Neural crest cell (in vitro differentiated cells): ENCODE measurements around the gene MTF1. TPM values are rescaled to one million over a fixed set of nuclear protein-coding genes. Genes with fewer than 3 reads are reported as not detected.

Experiments used
- DNase-seq: peaks from one replicate; pipeline ENCODE4 v3.0.0; 2021; ENCODE audit warnings: low read depth, mixed read lengths, low spot score
- H3K27ac Mint-ChIP-seq: one replicate; pipeline ENCODE4 v1.8.0; 2021; ENCODE audit warnings: mild to moderate bottlenecking, mixed read lengths; ENCODE audit not compliant: unreplicated experiment
- H3K27me3 Mint-ChIP-seq: 2 replicates; pipeline ENCODE4 v1.8.0; 2021; ENCODE audit warnings: low read depth, mild to moderate bottlenecking, mixed read lengths
- H3K36me3 Mint-ChIP-seq: 2 replicates; pipeline ENCODE4 v1.8.0; 2021; ENCODE audit warnings: low read depth, mild to moderate bottlenecking, mixed read lengths
- H3K4me1 Mint-ChIP-seq: 2 replicates; pipeline ENCODE4 v1.8.0; 2021; ENCODE audit warnings: mixed read lengths
- H3K4me3 Mint-ChIP-seq: one replicate; pipeline ENCODE4 v1.8.0; 2021; ENCODE audit warnings: mild to moderate bottlenecking, mixed read lengths
- H3K9me3 Mint-ChIP-seq: 2 replicates; pipeline ENCODE4 v1.8.0; 2021; ENCODE audit warnings: mixed read lengths
- total RNA-seq: library from RNA; stranded (reverse); gene quantifications from 2 replicates; pipeline ENCODE4 v1.2.1, GENCODE V29; 2021
- TF ChIP-seq, protein P1 (sequence below): fragments of 200-600 bp; sonication (generic); conservative IDR thresholded peaks from 2 replicates; pipeline ENCODE4 v1.5.0; 2021; ENCODE audit warnings: antibody characterized with exemption, mild to moderate bottlenecking

MTF1 gene
- total RNA-seq, 1 donor from 2014 or later: 19.9 TPM

DNA sequence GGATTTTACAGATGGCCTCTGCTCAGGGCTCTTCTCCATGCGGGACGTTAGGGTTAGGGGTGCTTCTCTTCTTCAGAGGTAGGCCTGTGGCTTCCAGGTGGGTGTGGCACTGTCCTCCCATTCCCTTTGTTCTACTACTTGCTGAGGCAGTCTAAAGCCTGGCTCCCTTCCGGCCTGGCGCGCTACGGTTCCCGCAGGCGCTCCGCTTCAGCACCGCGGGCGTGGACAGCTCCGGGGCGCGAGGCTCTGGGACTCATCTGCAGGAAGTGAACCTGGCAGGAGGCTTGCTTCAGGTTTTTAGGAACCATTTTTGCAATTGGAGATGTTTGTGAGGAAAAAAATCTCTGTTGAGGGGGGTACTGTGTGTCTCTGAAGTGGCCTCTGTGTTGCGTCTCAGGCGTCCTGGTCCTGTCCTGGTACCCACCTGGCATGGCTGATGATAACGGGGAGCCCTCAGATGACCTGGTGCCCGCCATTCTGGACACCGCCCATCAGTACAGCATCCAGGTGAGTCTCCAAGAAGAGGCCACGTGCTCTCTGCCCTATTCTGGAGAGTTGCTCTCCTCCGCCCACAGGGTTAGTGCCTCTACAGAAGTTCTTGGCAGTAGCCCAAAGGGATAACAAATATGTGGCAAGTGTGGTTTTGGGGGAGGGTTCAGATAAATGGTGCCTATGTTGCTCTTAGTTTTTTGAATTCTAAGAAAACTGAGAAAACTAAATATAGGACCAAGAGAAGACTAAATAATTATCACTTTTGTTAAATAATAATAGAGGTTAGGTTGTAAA is 63.9 kb downstream of the MTF1 start:
- H3K4me3 Mint-ChIP-seq: peak overlapping the region; percentile 91
- H3K36me3 Mint-ChIP-seq: no peaks in the 10 kb centered on the region
- peaks cover 41% of the 10 kb centered on the region for H3K27me3 Mint-ChIP-seq
- no peak overlapping the region for H3K27ac Mint-ChIP-seq
- H3K9me3 Mint-ChIP-seq: no peaks in the 10 kb centered on the region
- DNase-seq: peak; percentile 68
- H3K4me1 Mint-ChIP-seq: peaks cover 14% of the 10 kb centered on the region
- TF ChIP-seq, protein P1, sequence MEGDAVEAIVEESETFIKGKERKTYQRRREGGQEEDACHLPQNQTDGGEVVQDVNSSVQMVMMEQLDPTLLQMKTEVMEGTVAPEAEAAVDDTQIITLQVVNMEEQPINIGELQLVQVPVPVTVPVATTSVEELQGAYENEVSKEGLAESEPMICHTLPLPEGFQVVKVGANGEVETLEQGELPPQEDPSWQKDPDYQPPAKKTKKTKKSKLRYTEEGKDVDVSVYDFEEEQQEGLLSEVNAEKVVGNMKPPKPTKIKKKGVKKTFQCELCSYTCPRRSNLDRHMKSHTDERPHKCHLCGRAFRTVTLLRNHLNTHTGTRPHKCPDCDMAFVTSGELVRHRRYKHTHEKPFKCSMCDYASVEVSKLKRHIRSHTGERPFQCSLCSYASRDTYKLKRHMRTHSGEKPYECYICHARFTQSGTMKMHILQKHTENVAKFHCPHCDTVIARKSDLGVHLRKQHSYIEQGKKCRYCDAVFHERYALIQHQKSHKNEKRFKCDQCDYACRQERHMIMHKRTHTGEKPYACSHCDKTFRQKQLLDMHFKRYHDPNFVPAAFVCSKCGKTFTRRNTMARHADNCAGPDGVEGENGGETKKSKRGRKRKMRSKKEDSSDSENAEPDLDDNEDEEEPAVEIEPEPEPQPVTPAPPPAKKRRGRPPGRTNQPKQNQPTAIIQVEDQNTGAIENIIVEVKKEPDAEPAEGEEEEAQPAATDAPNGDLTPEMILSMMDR: no peak

DNA sequence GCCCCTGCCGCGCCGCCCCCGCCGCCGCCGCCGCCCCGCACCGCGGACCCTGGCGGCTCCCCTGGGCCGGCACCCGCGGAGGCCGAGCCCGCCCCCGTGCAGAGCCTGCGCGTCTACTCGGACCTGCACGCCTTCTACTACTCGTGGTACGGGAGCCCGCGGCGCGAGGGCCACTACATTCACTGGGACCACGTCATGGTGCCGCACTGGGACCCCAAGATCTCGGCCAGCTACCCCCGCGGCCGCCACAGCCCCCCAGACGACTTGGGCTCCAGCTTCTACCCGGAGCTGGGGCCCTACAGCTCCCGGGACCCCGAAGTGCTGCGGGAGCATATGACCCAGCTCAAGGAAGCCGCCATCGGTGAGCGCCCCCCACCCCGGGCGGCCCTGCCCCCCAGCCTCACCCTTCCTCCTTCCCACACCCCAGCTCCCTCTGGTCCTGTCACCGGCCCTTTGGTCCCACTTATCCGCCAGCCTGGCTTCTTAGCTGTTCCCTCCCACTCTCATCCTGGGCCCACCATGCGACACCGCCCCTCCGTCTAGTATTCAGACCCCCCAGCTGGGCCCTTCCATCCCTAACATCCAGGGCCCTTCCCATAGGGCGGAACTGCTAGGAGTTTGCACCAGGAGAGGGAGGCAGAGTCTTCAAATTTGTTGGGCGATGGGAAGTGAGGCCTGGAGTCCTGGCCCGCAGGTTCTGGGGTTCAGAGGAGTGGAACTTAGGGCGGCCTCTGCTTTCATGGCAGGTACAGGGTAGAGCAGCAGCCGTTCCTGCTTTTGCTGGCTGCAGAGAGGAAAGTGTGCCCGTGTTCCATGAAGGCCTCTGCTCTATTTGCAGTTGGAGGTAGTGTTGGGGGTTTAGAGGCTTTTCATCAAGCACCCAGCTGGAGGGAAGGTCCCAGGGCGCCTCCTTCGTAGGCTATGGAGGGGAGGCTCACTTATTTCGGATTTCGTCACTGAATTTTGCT is 64.7 kb downstream of the MTF1 start:
- H3K36me3 Mint-ChIP-seq: no peaks in the 10 kb centered on the region
- H3K27ac Mint-ChIP-seq: no peak overlapping the region
- H3K27me3 Mint-ChIP-seq: peaks cover 50% of the 10 kb centered on the region

DNA sequence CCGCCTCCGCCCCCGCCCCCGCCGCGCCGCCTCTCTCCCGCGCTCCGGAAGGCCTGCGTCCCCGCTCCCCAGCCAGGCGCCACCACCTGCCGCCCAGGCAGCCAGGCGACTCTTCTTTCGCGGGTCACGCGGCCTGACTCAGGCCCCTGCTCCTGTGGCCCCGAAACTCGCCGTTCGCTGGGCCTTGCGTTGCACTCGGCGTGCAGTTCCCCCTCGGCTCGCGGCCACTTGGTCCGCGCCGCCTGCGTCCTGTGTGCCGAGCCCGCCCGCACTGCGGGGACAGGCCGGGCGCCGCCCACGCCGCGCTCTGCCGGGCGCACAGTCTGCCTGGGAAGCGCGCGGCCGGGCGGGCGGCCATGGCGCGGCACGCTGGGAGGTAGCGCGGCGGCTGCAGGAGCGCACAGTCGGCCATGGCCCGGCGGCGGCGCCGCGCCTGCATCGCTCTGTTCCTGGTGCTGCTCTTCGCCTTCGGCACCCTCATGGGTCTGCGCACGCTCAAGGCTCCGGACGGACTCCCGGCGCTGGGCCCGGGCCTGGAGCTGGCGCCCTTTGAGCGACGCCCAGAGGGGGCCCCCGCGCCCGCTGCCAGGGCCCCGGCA is 65.5 kb downstream of the MTF1 start, which contains the start of gene MANEAL:
TSS of gene MANEAL (plus strand) at position 75 of the 599 bp plus-strand sequence. CDS start at position 411, 336 bp downstream.
- peak within 1 kb of the TSS; percentile 91 for H3K4me3 Mint-ChIP-seq
- no peak within 1 kb of the TSS for H3K27ac Mint-ChIP-seq
- no peaks in the 10 kb centered on the region for H3K36me3 Mint-ChIP-seq
- TF ChIP-seq, protein P1: no peak
- DNase-seq: peak; percentile 47
- no peaks in the 10 kb centered on the region for H3K9me3 Mint-ChIP-seq
- peaks cover 14% of the 10 kb centered on the region for H3K4me1 Mint-ChIP-seq
- peaks cover 55% of the 10 kb centered on the region for H3K27me3 Mint-ChIP-seq

More for the DNA sequence above, 64.7 kb downstream of the MTF1 start:
- H3K4me1 Mint-ChIP-seq: peaks cover 14% of the 10 kb centered on the region
- TF ChIP-seq, protein P1: no peak
- peak overlapping the region; percentile 91 for H3K4me3 Mint-ChIP-seq
- H3K9me3 Mint-ChIP-seq: no peaks in the 10 kb centered on the region
- DNase-seq: no peak

DNA sequence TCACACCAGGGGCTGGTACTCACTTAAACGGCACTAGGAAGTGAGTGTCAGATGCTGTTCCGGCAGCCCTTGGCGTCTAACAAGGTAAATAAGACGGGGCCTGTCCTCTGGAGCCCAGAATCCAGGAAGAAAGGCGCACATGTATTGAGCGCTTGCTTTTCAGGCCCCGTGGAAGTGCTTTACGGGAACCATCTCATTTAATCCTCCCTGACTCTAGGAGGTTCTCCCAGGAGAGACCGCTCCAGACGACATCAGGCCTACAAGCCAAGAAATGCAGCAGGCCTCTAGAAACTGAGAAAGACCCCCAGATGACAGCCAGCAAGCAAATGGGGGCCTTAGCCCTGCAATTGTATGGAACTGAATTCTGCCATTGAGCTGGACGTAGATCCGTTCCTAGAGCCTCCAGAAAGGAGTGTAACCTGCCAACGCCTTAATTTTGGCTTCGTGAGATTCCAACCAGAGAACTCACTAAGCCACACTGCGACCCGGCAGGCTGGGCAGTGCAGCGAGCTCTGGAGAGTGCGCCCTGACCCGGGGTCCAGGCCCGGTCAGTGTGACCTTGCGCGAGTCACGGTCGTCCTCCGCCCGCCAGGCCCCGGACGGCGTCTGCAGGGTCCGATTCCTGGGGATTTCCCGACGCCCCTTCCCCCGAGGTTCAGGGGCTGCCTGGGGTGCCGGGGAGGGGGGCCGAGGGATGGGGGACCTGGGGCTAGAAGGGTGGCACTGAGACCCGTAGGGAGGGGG is 66.3 kb downstream of the MTF1 start:
- Mint-ChIP-seq H3K36me3 (no peaks in the 10 kb centered on the region), H3K9me3 (no peaks in the 10 kb centered on the region), H3K4me1 (peaks cover 14% of the 10 kb centered on the region), H3K27ac (no peak overlapping the region), H3K27me3 (peaks cover 63% of the 10 kb centered on the region), H3K4me3 (peak overlapping the region; percentile 56)
- DNase-seq: no peak
- TF ChIP-seq, protein P1: no peak
